ENCODE measurements around the gene AFTPH.

DNA sequence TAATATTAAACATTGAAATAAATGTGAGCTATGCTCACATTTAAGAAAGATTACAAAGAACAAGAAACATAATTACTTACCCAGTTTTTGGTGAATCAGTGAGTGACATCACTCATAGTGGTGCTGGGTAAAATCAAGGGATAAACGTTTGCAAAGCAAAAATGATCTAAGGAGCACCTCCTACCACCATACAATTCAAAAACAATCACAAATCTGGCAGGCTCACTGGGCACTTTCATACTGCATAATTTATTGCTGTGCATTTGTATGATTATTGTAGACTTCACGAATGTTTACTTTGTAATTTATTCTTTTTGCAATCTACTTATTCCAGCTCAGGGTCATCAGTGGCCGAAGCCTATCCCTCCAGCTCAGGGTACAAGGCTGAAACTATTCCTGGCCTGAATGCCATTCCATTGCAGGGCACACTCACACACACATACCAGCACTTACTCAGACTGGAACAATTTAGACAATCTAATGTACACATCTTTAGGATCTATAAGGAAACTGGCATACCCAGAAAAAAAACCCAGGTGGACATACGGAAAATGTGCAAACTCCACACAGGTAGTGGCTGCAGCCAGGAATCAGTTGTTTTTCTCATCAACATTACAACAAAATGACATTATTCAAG, 34.4 kb downstream of the AFTPH start:
- no peak for TF ChIP-seq CTCF (IDR thresholded peaks at IDR 0.05)
- no peak for TF ChIP-seq ELF1 (IDR thresholded peaks at IDR 0.05)
- no peak for TF ChIP-seq EP300 (IDR thresholded peaks at IDR 0.05; ENCODE audit: borderline replicate concordance in 1 of 2, low read depth in 1 of 2, low read length in 1 of 2)
- no peak for TF ChIP-seq POLR2AphosphoS5 (IDR thresholded peaks at IDR 0.05; ENCODE audit: low read depth, low read length)
- TF ChIP-seq, protein P1, sequence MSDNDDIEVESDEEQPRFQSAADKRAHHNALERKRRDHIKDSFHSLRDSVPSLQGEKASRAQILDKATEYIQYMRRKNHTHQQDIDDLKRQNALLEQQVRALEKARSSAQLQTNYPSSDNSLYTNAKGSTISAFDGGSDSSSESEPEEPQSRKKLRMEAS (IDR thresholded peaks at IDR 0.05; ENCODE audit: low read depth) = no peak
- TF ChIP-seq TAF1 (IDR thresholded peaks at IDR 0.05; ENCODE audit: borderline replicate concordance, low read depth, low read length) = no peak
- TF ChIP-seq MXI1 (IDR thresholded peaks at IDR 0.05; ENCODE audit: low read depth, low read length) = no peak
- no peak for TF ChIP-seq GABPA (IDR thresholded peaks at IDR 0.05; ENCODE audit: low read depth)
- no peak for TF ChIP-seq FOXM1 (IDR thresholded peaks at IDR 0.05; ENCODE audit: low read depth)
- TF ChIP-seq FOXJ3 (CRISPR knock-in tag; IDR thresholded peaks at IDR 0.05) = no peak
- TF ChIP-seq RFX5 (IDR thresholded peaks at IDR 0.05; ENCODE audit: low read length) = no peak
- no peak for TF ChIP-seq RAD21 (IDR thresholded peaks at IDR 0.05; ENCODE audit: low read length)
